T-helper 2 cell treated with Interferon-gamma antibody and Interleukin-4, amounts not matched to agents 100 ng/mL and 5 ng/mL, for 36 hours (primary cell): ENCODE results near the gene NRG4. TPM values are rescaled to one million over a fixed set of nuclear protein-coding genes. Genes with fewer than 3 reads are reported as not detected.
"Not testable (repeated sequence)": the region's sequence is repeated elsewhere in the genome, so short reads cannot be mapped to it uniquely, and the experiment has no call there.

ENCODE experiments used
- intact Hi-C: fragments of 100-400 bp; cut with micrococcal nuclease; formaldehyde crosslinking; loops from one replicate; pipeline ENCODE4 v1.15.1; 2023
- total RNA-seq: library from RNA; stranded (reverse); gene quantifications from 2 replicates; pipeline ENCODE4 v1.2.3, GENCODE V29; 2022

The NRG4 gene
- total RNA-seq, 1 donor from 2014 or later = not detected

DNA sequence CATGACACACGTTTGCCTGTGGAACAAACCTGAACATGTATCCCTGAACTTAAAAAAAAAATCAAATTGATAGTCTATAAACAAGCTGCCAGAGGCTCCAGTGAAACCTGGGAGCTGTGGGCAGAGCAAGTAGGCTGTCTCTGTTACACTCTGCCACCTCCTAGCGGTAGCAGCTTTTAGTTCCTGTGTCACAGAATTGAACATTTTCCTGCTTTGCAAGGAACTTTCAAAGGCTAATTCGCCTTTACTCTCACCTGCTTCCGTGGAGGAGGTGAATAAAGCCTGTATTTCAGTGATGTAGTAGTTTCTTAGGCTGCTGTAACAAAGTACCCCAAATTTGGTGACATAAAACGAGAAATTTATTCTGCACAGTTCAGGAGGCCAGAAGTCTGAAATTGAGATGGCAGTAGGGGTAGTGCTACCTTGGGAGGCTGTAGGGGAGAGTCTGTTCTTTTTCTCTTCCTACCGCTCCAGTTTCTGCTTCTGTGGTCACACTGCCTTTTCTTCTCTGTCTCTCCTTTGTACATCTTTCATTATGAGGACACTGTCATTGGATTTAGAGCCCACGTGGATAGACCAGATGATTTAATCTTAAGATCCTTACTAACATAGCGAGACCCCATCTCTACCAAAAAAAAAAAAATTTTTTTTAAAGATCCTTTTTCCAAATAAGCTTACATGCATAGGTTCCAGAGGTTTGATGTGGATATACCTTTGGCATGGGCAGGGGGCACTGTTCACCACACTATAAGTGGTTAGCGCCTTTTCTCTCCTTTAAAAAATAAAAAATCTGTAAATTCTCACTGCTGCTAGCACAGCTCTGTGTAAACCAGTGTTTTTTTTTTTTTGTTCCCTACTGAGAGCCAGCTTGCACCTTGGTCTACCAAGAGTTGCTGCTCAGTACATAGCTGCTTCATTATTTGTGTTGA, 83.3 kb downstream of the NRG4 start:
- intact Hi-C loops = no loop called here

DNA sequence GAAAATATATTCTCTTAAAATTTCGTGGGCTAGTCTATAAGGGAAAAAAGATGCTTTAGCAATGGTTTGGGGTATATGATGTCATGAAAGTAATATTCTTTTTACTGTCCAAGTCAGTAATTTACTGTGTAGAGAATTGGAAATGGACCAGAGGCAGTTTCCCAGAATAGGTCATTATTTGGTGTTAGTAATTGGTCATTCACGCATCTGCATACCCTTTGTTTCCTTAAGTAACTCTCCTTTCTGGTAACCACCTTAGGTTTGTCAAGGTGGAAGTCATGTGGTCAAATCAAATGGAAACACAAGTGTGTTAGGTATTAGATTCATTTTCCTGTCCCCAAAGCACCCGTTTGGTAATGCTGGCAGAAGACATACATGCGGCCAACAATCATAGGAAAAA, 84.6 kb downstream of the NRG4 start:
- intact Hi-C loops = no loop called here

DNA sequence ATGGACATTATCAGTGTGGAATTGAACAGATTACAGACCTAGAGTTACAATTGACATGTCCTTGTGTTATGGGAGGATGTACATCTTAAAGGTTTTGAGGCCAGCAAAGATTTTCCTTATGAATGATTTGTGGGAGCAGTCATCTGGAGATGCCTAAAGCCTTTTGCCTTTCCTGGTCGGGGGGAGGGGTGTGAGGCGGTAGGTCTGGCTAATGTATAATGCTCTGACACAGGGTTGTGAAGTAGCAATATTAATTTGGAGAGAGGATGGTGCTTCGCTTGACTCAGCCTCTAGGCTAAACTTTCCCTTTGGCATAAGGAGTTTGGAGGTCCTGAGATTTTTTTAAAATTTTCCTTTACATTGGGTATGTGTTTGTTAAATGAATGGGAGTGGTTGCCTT, 85.3 kb downstream of the NRG4 start:
- intact Hi-C loops = no loop called here

DNA sequence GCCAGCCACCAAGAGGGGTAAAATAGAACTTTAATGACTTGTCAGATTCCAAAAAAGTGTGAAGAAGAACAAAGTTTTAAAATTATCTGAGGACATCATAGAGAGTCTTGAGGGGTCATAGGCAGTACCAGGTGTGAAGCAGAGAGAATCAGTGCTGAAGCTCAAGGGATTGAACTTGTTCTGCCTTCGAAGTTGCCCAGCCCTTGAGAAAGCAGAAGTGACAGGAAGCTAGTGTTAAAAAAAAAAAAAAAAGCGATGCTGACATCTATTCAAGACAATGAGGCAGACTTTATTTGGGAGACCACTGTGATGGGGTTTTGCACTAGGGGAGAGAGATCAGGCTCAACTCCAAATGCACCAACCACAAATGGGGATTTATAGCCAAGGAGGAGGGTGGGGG, 86.8 kb downstream of the NRG4 start:
- intact Hi-C loops = no loop called here

DNA sequence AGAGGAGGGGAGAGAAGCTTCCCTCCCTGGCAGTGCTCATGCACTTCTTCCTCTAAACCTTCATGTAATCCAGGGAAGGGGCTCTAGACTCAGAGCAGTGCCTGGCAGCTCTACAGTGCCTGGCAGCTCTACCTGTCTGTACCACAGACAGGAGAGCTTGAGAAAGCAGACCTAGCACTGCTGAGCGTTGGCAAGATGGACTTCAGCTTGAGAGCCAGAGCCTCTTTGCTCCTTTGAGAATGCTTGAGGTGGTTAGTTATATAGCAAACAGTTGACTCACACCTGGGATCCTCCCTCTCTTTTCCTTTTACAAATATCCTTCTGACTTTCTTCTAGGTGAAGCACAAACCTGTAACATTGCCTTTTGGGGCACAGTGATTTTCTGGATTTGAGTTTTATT, 87.6 kb downstream of the NRG4 start:
- intact Hi-C loops = no loop called here

DNA sequence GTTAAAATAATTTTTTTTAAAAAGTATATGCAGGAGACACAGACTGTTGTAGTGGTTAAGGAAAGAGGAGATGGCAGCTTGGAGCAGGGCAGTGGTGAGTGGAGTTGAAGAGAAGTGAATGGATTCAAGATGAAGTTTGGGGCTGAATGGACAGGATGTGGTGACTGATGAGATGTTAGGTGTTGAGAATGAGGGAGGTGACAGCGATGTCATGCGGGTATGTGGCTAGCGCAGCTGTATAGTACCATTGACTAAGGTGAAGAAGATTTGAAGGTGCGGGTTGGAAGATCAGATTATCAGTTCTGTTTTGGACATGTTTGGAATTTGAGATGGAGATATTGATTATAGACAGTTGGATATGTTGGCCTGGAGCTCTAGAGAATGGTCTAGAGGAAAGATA, 88.5 kb downstream of the NRG4 start:
- intact Hi-C loops = no loop called here

DNA sequence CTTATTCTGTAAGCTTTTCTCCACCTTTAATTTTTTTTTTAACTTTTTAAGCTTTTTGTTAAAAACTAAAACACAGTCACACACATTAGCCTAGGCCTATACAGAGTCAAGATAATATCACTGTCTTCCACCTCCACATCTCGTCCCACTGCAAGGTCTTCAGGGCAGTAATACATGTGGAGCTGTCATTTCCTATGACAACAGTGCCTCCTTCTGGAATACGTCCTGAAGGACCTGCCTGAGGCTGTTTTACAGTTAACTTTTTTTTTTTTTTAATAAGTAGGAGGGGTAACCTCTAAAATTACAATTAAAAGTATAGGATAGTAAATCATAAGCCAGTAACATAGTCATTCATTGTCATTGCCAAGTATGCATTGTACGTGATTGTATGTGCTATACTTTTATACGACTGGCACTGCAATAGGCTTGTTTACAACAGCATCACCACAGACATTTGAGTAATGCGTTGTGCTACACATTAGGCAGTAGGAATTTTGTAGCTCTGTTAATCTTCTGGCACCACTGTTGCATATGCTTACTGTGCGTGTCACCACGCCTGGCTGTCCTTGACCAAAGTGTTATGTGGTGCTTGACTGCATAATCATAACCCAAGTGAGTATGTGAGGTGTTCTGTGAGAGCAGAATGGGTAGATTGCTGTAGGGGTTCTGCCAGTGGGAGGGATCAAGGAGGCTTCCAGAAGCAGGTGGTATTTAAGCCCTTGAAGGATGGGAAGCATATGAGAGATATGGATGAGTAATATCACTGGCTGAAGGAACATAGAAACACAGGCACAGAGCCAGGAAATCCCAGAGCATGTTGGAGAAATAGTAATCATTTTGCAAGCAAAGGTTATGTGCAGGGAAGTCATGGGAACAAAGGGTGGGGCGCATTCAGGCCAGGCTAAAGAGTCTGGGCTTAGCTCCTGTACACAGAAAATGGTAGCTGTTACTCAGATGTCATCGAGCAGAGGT, 90.2 kb downstream of the NRG4 start:
- intact Hi-C loops = no loop called here

DNA sequence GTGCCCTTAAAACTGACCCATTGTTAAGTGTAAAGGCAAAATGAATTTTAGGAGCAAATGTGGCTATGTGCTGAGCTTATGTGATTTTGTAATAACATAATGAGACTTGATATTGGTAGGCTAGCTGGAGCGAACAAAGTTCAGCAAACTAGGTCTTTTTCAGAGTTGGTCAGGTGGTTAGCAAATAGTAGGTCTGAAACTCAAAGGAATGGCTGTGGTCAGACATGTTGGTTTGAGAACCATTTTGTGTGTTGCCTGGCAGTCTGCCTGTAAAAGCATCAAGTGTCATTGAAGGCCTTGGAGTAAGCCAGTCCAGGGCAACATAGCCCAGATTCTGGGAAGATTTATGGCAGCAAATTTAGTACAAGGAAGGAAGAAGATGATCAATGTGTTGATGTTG, 92.1 kb downstream of the NRG4 start:
- intact Hi-C loops = no loop called here

DNA sequence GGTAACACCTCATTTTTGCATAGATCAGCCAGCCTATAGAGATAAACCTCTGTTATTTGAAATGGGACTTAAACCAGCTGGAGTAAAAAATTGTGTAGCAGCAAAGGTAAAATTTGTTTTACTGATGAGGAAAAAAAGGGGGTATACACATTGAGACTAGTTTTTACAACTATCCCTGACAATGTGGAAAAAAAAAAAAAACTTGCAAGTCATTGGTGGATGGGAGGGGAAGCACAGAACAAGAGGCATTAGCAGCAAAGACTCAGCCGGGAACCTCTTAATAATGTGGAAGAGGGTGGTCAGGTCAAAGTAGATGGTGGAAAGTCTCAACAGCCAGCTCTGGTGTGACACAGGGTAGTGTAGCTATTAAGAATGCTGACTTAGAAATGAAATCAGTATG, 94.1 kb downstream of the NRG4 start:
- intact Hi-C loops = no loop called here

DNA sequence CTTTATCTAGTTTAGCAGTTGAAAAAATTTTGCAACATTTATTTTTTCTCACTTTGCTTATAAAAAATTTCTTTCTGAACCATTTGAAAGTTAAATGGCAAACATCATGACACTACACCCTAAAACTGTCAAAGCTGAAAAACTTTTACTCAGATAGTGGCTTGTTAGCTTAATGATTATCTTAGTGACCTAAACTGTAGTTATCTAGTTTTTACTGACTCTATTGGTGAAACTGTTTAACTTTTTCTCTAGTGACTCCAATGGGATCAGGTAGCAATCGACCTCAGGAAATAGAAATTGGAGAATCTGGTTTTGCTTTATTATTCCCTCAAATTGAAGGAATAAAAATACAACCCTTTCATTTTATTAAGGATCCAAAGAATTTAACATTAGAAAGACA, 95.2 kb downstream of the NRG4 start:
- intact Hi-C loops = no loop called here

DNA sequence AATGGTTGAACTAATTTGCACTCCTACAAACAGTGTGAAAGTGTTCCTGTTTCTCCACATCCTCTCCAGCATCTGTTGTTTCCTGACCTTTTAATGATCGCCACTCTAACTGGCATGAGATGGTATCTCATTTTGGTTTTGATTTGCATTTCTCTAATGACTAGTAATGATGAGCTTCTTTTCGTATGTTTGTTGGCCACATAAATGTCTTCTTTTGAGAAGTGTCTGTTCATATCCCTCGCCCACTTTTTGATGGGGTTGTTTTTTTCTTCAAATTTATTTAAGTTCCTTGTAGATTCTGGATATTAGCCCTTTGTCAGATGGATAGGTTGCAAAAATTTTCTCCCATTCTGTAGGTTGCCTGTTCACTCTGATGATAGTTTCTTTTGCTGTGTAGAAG, 101.9 kb downstream of the NRG4 start:
- intact Hi-C loops = not testable (repeated sequence)

DNA sequence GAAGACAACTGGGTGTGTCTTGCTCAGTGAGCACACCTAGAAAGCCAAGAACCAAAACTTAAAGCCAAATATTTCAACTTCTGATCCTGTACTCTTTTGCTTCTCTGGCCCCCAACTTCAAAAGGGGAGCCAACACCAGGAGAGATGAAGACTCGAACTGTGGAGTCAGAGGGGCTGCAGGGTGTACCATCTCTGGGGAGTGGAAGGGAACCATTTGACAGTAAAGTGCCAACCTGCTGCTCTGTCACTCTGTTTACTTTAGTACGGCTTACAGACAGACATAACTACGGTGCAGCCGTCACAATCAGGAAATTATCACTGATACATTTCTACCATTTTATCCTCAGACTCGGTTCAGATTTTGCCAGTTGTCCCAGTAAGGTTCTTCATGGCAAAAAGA, 107.0 kb downstream of the NRG4 start:
- intact Hi-C loops = loop anchor here (10.0 kb wide), 1 partner anchor 170 kb away; no protein-coding TSS in a partner anchor

DNA sequence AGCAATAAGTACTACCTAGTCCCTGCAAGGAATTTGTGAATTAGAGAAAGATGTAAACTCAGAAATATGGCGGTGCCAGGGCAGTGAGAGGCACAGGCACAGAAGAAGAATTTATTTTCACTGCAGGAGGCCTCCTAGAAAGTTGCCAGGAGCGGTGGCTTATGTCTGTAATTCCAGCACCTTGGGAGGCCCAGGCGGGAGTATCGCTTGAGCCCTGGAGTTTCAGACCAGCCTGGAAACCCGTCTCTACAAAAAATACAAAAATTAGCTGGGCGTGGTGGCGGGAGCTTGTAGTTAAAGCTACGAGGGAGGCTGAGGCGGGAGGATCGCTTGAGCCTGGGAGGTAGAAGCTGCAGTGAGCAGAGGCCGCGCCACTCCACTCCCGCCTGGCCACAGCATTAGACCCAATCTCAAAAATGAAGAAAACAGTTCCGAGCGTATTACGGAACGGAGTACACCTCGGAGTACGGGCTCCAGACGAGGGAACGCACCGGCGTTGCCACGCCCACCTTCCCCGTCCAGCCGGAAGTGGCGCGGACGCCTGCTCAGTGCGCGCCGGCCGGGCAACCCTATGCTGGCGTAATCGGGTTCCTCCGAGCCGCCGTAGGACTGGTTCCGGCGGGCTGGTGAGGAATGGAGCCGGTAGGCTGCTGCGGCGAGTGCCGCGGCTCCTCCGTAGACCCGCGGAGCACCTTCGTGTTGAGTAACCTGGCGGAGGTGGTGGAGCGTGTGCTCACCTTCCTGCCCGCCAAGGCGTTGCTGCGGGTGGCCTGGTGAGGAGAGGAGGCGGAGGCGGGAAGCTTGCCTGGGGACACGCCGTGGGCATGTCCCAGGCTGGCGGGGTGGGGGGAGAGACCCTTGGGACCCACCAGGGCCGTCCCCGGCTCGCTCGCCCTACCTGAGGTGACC, 108.6 kb downstream of the NRG4 start, which contains the start of gene FBXO22:
Gene FBXO22, plus strand, starts transcription at position 548 of the 909 bp plus-strand sequence. Its CDS starts 86 bp downstream, at position 634.
- intact Hi-C loops = loop anchor here (2.0 to 10.0 kb wide), 2 partner anchors 59 to 169 kb away; no protein-coding TSS in a partner anchor

DNA sequence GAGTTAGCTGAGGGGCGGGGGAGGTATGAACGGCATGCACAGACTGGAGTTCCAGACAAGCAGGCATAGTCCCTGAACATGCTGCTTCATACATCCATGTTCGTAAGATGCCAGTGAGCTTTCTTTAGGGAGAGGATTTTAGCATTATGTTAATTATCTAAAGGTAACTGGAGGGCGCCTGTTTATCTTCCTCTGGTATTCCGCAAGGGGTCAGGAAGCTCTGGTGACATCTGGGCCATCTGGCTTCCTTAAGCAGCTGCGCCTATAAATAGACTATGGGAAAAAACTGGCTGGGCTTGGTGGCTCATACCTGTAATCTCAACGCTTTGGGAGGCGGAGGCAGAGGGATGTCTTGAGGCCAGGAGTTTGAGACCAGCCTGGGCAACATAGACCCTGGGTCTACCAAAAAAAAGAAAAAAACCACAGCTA, 110.1 kb downstream of the NRG4 start:
- intact Hi-C loops = loop anchor here (2.0 to 10.0 kb wide), 2 partner anchors 57 to 167 kb away; no protein-coding TSS in a partner anchor

DNA sequence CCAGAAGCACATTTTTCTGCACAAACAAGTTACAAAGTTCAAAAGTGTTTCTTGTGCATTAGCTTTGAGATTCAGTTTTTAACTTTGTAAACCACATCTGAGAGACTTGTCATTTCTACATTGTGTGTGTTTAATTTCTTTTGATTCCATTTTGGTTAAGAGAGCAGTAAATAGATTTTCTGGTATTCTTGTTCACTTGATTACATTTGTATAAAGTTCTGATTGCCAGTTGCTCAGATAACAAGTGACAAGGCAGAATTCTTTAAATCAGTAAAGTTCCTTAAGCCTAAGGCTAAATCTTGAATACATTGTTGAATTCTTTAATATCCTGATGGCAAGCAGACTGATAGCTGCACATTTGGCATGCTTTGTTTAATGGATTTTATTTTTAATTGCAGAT, 111.6 kb downstream of the NRG4 start:
- intact Hi-C loops = loop anchor here (10.0 kb wide), 1 partner anchor 166 kb away; no protein-coding TSS in a partner anchor

DNA sequence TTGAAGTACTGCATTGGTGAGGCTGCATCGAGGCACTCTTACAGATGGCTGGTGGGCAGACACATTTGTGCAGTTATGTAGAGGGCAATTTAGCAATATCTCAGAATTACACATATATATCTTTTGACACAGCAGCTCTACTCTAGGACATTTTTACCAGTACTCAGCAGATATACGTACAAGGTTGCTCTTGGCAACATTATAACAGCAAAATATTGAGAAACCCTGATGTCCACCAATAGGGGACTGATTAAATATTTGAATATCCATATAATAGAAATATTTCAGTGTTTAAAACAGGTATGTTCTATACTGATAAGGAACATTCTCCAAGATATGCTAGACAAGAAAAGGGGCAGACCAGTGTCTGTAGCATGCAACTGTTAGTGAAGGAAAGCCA, 116.5 kb downstream of the NRG4 start:
- intact Hi-C loops = no loop called here

DNA sequence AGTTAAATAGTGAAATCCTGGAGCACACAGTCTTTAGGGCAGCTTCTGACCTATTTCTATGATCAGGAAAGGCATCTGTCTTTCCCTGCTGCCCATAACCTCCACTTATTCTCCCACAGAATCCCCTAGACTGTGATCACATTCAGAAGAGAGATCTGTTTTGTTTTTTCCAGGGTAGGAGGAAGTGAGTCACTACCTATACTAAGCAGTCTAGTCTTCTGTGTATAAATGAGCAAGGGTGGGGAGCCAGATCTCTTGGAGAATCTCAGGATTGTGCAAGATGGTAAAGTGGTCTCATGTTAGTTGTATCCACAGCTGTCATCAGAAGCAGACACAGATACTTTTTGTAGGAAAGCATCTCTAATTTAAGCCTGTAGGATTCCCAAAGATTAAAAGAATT, 120.3 kb downstream of the NRG4 start:
- intact Hi-C loops = no loop called here
